Neutrophil (primary cell): Measurements from ENCODE around the gene GARIN5A.

Experiments used
- H3K27ac ChIP-seq: fragments of 200-600 bp; sonication (generic); 2 replicates; pipeline ENCODE4 v1.5.1; 2016; ENCODE audit warnings: mild to moderate bottlenecking, moderate library complexity
- H3K27me3 ChIP-seq: fragments of 200-600 bp; sonication (generic); 2 replicates; pipeline ENCODE4 v1.6.0; 2016; ENCODE audit warnings: mild to moderate bottlenecking
- H3K36me3 ChIP-seq: fragments of 200-600 bp; sonication (generic); 2 replicates; pipeline ENCODE4 v1.5.1; 2017
- H3K4me1 ChIP-seq, 2 experiments: fragments of 200-600 bp in 1 of 2; sonication (generic) in 1 of 2; 1 replicate in 1 of 2; 2 replicates in 1 of 2; pipeline versions ENCODE4 v1.5.1 to v1.6.1; 2013 to 2016; ENCODE audit warnings: low read depth in 1 of 2, low read length in 1 of 2, mild to moderate bottlenecking in 1 of 2, moderate library complexity in 1 of 2; ENCODE audit not compliant: control insufficient read depth in 1 of 2, insufficient read depth in 1 of 2
- H3K4me3 ChIP-seq, 2 experiments: fragments of 200-600 bp in 1 of 2; sonication (generic) in 1 of 2; 1 replicate in 1 of 2; 2 replicates in 1 of 2; pipeline ENCODE4 v1.5.1; 2013 to 2016; ENCODE audit warnings: low read depth in 1 of 2, low read length in 1 of 2, mild to moderate bottlenecking in 1 of 2, moderate library complexity in 1 of 2
- H3K9me3 ChIP-seq: fragments of 200-600 bp; sonication (generic); 2 replicates; pipeline ENCODE4 v1.5.1; 2016
- CTCF ChIP-seq: fragments of 200-600 bp; sonication (generic); IDR thresholded peaks from 2 replicates; pipeline ENCODE4 v1.5.1; 2016; ENCODE audit warnings: antibody characterized with exemption

The GARIN5A gene

GRCh38 chr19:50458396-50459066, 18.1 kb downstream of the GARIN5A start:
- Histone ChIP-seq H3K27me3 (peaks cover 53% of the 10 kb centered on the region), H3K36me3 (no peaks in the 10 kb centered on the region), H3K4me3 (no peak overlapping the region), H3K9me3 (no peaks in the 10 kb centered on the region), H3K27ac (no peak overlapping the region), H3K4me1 (no peaks in the 10 kb centered on the region)
- TF ChIP-seq CTCF, result no peak

DNA sequence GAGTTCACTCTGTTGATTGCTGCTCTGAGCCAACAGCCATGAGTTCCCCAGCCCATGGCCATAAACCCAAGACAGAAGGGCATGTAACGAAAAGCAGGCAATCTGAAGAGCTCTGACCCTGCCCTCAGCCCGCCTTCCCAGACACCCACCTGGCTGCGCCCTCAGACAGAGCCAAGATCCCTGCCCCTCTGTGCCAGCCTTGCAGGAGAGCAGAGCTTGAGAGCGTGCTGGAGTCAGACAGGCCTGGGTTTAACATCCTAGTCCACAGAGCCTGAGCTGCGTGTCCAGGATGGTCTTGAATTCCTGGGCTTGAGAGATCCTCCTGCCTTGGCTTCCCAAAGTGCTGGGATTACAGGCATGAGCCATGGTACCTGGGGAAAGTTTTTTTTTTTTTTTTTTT, 19.3 kb downstream of the GARIN5A start:
- no peak for TF ChIP-seq CTCF
- no peaks in the 10 kb centered on the region for H3K4me1 ChIP-seq
- no peak overlapping the region for H3K27ac ChIP-seq
- no peaks in the 10 kb centered on the region for H3K36me3 ChIP-seq
- no peaks in the 10 kb centered on the region for H3K9me3 ChIP-seq
- no peak overlapping the region for H3K4me3 ChIP-seq
- peaks cover 53% of the 10 kb centered on the region for H3K27me3 ChIP-seq

- H3K4me1 ChIP-seq, result no peaks in the 10 kb centered on the region
- TF ChIP-seq CTCF, result no peak
- H3K36me3 ChIP-seq, result no peaks in the 10 kb centered on the region
- no peak overlapping the region for H3K4me3 ChIP-seq
- H3K27me3 ChIP-seq, result peaks cover 55% of the 10 kb centered on the region
- no peak overlapping the region for H3K27ac ChIP-seq
- H3K9me3 ChIP-seq, result no peaks in the 10 kb centered on the region
Measured at GRCh38 chr19:50455992-50456391, 20.7 kb downstream of the GARIN5A start.

DNA sequence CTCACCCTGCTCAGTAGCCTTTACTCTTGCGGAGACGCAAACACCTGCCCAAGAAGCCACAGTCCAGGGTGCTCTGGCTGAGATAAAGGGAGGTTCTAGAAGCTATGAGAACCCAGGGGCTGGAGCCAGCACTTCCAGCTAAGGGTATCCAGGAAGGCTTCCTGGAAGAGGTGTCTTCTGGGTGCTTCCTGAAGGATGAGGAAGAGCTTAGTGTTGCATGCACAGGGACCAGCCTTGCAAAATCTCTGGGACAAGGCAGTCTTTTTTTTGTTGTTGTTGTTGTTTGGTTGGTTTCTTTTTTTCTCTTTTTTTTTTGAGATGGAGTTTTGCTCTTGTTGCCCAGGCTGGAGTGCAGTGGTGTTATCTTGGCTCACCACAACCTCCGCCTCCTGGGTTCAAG, 23.4 kb downstream of the GARIN5A start:
- Histone ChIP-seq H3K4me3 (no peak overlapping the region), H3K27me3 (peaks cover 45% of the 10 kb centered on the region), H3K27ac (no peak overlapping the region), H3K4me1 (no peaks in the 10 kb centered on the region), H3K9me3 (no peaks in the 10 kb centered on the region), H3K36me3 (no peaks in the 10 kb centered on the region)
- TF ChIP-seq CTCF, result no peak

- Histone ChIP-seq H3K27ac (no peak overlapping the region), H3K9me3 (no peaks in the 10 kb centered on the region), H3K4me3 (no peak overlapping the region), H3K27me3 (peaks cover 29% of the 10 kb centered on the region), H3K4me1 (no peaks in the 10 kb centered on the region), H3K36me3 (no peaks in the 10 kb centered on the region)
- TF ChIP-seq CTCF, result no peak
Measured at GRCh38 chr19:50451223-50451534, 25.5 kb downstream of the GARIN5A start.
